ENCODE results near the gene REXO1. TPM values are rescaled to one million over a fixed set of nuclear protein-coding genes. Genes with fewer than 3 reads are reported as not detected.

The REXO1 gene
- total and polyA plus RNA-seq, 2 of the 13 experiments (the other 11 are each of a cell fraction or from before 2014, with no cell fraction given): 5.0 to 11.2 TPM

DNA sequence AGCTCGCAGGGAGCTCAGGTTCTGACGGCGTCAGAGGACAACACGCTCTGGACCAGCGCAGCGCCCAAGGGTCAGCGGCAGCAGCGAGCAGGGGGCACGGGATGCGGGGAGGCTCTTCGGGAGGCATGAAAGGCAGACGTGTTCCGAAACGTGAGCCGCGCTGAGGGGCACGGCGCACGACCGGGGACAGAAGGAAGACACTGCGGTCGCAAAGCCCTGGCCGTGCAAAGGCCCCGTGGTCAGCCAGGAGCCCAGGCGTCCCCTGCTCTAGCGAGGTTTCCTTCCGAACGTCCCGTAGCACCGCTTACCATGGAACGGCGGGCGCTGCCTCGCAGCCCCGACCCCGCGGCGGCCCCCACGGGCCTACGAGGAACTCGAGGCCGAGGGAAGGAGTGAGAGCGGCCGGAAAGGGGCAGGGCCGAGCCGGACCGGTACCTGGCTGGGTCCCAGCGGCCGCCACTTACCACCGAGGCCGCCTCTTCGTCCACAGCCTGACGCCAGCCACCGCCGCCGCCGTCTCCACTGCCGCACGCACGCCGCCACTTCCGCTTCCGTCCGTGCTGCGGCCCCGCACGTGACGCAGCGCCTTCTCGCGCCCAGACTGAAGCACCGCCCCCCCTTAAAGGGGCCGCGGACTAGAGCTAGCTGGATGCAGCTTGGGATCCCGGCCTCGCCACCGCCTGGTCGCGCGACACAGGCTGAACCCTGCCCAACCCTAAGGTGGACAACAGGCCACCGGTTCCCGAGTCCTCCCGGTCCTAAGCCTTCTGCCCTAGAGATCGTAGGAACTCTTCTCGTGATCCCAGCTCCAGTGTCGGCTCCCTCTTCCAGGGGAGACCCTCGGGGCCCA, 27.6 kb upstream of the REXO1 start (continued):
- no peak for TF ChIP-seq PCBP2 (optimal IDR thresholded peaks at IDR 0.05; ENCODE audit: low read depth, low read length, poor library complexity, severe bottlenecking)
- peak; percentile 67; the same call in 1 of the 2 replicates for TF ChIP-seq MEIS1 (CRISPR knock-in tag; IDR thresholded peaks at IDR 0.05; ENCODE audit: borderline replicate concordance)
- TF ChIP-seq ZNF879 (CRISPR knock-in tag; IDR thresholded peaks at IDR 0.05): peak; percentile 79; the same call in 1 of the 2 replicates
- no peak for TF ChIP-seq ZFP36 (IDR thresholded peaks at IDR 0.05; ENCODE audit: borderline replicate concordance, low read depth, low read length, partially characterized antibody)
- TF ChIP-seq CENPX (CRISPR knock-in tag; IDR thresholded peaks at IDR 0.05): no peak
- TF ChIP-seq AGO1 (IDR thresholded peaks at IDR 0.05; ENCODE audit: low read depth, low read length, poor library complexity, severe bottlenecking): peak; percentile 91
- TF ChIP-seq, protein P1, sequence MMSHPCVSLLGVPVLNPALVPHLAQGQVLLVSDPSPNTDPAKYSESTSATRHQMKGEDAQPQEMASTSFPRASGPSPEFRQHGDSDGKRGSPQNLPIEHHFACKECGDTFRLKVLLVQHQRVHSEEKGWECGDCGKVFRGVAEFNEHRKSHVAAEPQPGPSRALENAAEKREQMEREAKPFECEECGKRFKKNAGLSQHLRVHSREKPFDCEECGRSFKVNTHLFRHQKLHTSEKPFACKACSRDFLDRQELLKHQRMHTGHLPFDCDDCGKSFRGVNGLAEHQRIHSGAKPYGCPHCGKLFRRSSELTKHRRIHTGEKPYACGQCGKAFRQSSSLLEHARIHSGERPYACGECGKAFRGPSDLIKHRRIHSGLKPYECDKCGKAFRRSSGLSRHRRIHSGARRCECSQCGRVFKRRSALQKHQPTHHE (CRISPR knock-in tag; IDR thresholded peaks at IDR 0.05; ENCODE audit: borderline replicate concordance): peak; percentile 52; the same call in 1 of the 2 replicates
- no peak for TF ChIP-seq ZNF282 (IDR thresholded peaks at IDR 0.05; ENCODE audit: partially characterized antibody)
- no peak for TF ChIP-seq ZNF260 (CRISPR knock-in tag; IDR thresholded peaks at IDR 0.05; ENCODE audit: borderline replicate concordance, low read depth)
- TF ChIP-seq ZBTB4 (CRISPR knock-in tag; IDR thresholded peaks at IDR 0.05; ENCODE audit: borderline replicate concordance): peak; percentile 91; the same call in 1 of the 2 replicates
- TF ChIP-seq ARID4A (CRISPR knock-in tag; IDR thresholded peaks at IDR 0.05; ENCODE audit: borderline replicate concordance): peak; percentile 99
- TF ChIP-seq, protein P2, sequence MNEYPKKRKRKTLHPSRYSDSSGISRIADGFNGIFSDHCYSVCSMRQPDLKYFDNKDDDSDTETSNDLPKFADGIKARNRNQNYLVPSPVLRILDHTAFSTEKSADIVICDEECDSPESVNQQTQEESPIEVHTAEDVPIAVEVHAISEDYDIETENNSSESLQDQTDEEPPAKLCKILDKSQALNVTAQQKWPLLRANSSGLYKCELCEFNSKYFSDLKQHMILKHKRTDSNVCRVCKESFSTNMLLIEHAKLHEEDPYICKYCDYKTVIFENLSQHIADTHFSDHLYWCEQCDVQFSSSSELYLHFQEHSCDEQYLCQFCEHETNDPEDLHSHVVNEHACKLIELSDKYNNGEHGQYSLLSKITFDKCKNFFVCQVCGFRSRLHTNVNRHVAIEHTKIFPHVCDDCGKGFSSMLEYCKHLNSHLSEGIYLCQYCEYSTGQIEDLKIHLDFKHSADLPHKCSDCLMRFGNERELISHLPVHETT (CRISPR knock-in tag; conservative IDR thresholded peaks at IDR 0.05): peak; percentile 79; the same call in 1 of the 2 replicates
- TF ChIP-seq ZBTB2 (CRISPR knock-in tag; IDR thresholded peaks at IDR 0.05; ENCODE audit: low read depth): peak; percentile 87
- peak; percentile 97 for TF ChIP-seq ZNF546 (CRISPR knock-in tag; conservative IDR thresholded peaks at IDR 0.05)
- no peak for TF ChIP-seq NBN (conservative IDR thresholded peaks at IDR 0.05)

Data from HepG2 (cell line).